Measurements from ENCODE around the gene LPIN2.

The LPIN2 gene

GRCh38 chr18:2979871-2980790 is 32.8 kb downstream of the LPIN2 start:
- DNase-seq (ENCODE audit: low read depth), result no peak

- DNase-seq (ENCODE audit: low read depth), result no peak
Observed at GRCh38 chr18:2979129-2979528, 33.8 kb downstream of the LPIN2 start.

GRCh38 chr18:2978661-2979106 is 34.3 kb downstream of the LPIN2 start:
- no peak for DNase-seq (ENCODE audit: low read depth)

- DNase-seq (ENCODE audit: low read depth), result no peak
Observed at GRCh38 chr18:2978208-2978607, 34.7 kb downstream of the LPIN2 start.

DNA sequence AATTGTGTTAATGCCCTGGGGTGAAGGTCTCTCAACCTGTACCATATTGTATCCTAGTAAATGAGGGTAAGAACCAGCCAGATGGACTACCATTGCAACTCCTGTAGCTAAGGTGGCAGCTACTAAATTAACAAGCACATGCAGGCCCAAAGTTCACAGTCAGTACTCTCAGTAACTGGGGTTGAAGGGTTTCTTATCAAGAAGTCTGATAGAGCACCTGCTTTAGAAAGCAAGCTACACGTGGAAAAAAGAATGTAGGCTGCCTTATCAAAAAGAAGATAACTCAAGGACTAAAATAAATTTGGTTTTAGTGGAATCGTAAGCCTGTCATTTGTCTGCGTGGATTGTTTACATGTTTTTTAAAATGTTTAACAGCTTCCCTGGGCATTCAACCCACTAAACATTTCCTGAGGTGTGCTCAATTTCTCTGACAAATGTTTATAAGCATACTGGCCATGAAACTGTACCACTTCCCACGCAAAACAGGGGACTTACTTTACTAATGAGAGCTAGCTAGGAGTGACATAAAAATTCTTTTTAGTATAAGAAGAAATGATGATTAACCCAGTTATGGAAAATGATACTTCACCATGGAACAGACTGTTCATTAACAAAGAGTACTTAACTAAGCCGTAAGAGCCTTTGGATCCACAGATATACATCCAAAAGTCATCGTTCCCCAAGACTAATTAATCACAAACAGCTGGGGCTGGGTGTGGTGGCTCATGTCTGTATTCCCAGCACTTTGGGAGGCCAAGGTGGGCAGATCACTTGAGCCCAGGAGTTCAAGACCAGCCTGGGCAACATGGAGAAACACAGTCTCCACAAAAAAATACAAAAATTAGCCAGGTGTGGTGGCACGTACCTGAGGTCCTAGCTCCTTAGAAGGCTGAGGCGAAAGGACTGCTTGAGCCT is 36.5 kb downstream of the LPIN2 start:
- no peak for DNase-seq (ENCODE audit: low read depth)

- DNase-seq (ENCODE audit: low read depth), result no peak
Observed at GRCh38 chr18:2974731-2975130, 38.2 kb downstream of the LPIN2 start.

GRCh38 chr18:2971741-2972552 is 41.0 kb downstream of the LPIN2 start:
- DNase-seq (ENCODE audit: low read depth), result no peak

GRCh38 chr18:2970772-2971659 is 41.9 kb downstream of the LPIN2 start:
- DNase-seq (ENCODE audit: low read depth), result no peak

- DNase-seq (ENCODE audit: low read depth), result no peak
Observed at GRCh38 chr18:2970344-2970743, 42.6 kb downstream of the LPIN2 start.

- no peak for DNase-seq (ENCODE audit: low read depth)
Observed at GRCh38 chr18:2969695-2970094, 43.2 kb downstream of the LPIN2 start.

DNA sequence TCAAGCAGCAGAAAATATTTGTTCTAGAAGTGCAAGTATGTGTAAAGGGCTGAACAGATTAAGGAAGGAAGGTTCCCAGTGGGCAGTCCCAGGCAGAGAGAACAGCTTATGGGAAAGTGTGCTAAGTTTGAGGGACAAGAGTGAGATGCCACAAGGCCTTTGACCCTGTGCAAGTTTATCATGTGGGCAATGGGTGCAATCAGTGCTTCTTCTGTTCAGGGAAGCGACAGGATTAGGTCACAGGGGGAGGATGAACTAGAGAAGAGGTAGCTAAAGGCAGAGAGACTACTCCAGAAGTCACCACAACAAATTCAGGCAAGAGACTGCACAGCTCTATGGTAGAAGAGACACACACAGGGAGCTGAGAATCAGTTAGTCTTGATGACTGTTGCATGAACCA is 44.3 kb downstream of the LPIN2 start:
- no peak for DNase-seq (ENCODE audit: low read depth)

DNA sequence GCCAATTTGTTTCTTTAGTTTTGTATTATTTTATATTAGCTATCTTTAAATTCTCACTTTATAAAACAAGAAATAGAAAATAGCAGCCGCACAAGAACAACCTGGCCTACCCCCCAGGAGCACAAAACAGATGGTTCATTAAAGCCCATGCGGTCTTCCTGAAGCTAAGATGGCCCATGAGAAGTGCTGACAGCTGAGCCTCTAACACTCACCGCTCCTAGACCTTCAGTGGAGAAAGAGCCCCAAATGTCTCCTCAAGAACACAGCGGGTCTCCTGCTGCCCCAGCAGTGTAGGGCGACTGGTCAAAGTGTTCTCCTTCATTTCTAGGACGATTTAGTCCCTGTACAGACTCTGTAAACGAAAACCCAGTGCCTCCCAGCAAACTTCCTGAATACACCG is 45.1 kb downstream of the LPIN2 start:
- no peak for DNase-seq (ENCODE audit: low read depth)

DNA sequence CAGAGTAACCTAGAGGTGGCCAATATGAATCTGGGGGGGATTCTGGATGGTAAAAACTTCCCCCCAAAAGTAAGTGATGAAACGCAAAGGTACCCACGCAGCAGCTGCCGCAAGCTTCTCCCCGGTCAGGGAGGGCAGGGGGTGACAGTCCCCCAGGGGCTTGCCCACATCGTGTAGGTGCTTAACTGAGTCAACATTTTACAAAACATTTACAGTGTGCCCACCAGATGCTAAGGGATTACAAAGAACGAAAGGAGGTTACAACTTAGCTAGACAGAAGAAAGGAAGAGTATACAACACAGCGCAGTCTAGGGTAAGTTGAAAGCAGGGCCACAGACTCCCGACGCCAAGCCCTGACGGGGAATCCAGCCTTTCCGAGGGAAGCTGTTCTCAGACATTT is 45.6 kb downstream of the LPIN2 start:
- no peak for DNase-seq (ENCODE audit: low read depth)

DNA sequence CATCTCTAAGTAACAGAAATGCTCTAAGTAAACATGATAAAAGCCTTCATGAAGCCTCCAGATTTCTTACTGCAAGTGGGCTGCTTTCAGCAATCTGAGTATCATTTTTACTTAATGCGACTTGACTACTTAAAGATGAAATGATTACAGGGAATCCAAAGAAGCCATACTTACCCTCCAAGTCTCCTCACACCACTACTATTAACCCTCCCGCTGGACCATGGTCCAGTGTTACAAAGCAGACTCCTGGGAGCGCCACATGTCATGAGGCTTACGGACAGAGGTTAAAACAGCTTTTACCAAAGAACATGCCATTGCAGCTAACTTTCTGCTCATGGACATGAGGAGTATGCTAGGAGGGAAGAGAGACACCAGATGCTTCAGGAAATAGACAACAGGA is 46.4 kb downstream of the LPIN2 start:
- no peak for DNase-seq (ENCODE audit: low read depth)

GRCh38 chr18:2965797-2966196 is 47.1 kb downstream of the LPIN2 start:
- no peak for DNase-seq (ENCODE audit: low read depth)

GRCh38 chr18:2964361-2965010 is 48.5 kb downstream of the LPIN2 start:
- DNase-seq (ENCODE audit: low read depth), result no peak

Data from stimulated activated CD8-positive, alpha-beta memory T cell treated with anti-CD3 and anti-CD28 coated beads, Interleukin-15, amount 100 ng/mL, for 24 hours (primary cell).